ENCODE data around the gene GOLGA6L26.

GRCh38 chr15:23370578-23370977 lies 36.6 kb upstream of the GOLGA6L26 start:
- TF ChIP-seq CTCF (IDR thresholded peaks at IDR 0.05; ENCODE audit: low read length) (no peak), EZH2phosphoT487 (IDR thresholded peaks at IDR 0.05; ENCODE audit: low read length) (no peak), EZH2 (optimal IDR thresholded peaks at IDR 0.05; ENCODE audit: low read depth, low read length) (no peak)
